Gastrocnemius medialis (tissue), 4 donors: ENCODE data around the gene DNM3. TPM values are rescaled to one million over a fixed set of nuclear protein-coding genes. Genes with fewer than 3 reads are reported as not detected.
A peak's percentile ranks its signal among the peaks of the same experiment; 100 is the strongest.

ENCODE experiments used
- ATAC-seq, 2 donors: fragments of 150-250 bp; one replicate each; pipeline ENCODE4 v1.9.1; 2016
- DNase-seq, 2 donors: peaks; one replicate each; pipeline ENCODE4 v3.0.0-alpha.2; 2019
- H3K27ac ChIP-seq, 4 donors: fragments of 200-600 bp; sonication (generic); 1 replicate in 1 of 4; 2 replicates in 3 of 4; pipeline ENCODE4 v1.5.1; 2016 to 2018; ENCODE audit warnings: mild to moderate bottlenecking in 2 of 4, moderate library complexity in 1 of 4
- H3K27me3 ChIP-seq, 3 donors: fragments of 200-600 bp; sonication (generic) in 2 of 3; 1 replicate in 1 of 3; 2 replicates in 2 of 3; pipeline versions ENCODE4 v1.5.1 to v1.6.0; 2016 to 2019; ENCODE audit warnings: mild to moderate bottlenecking in 1 of 3, moderate library complexity in 1 of 3
- H3K36me3 ChIP-seq, 2 donors: fragments of 200-600 bp; sonication (generic) in 1 of 2; one replicate each; pipeline ENCODE4 v1.5.1; 2017 to 2018
- H3K4me1 ChIP-seq, 2 donors: fragments of 200-600 bp; sonication (generic) in 1 of 2; one replicate each; pipeline ENCODE4 v1.5.1; 2016 to 2017; ENCODE audit warnings: mild to moderate bottlenecking in 2 of 2
- H3K4me3 ChIP-seq, 4 donors: fragments of 200-600 bp; sonication (generic) in 3 of 4; 1 replicate in 1 of 4; 2 replicates in 3 of 4; pipeline ENCODE4 v1.5.1; 2016 to 2019; ENCODE audit warnings: mild to moderate bottlenecking in 2 of 4
- H3K9me3 ChIP-seq, 3 donors: fragments of 200-600 bp; sonication (generic) in 2 of 3; 1 replicate in 1 of 3; 2 replicates in 2 of 3; pipeline ENCODE4 v1.5.1; 2016 to 2019
- CTCF ChIP-seq, 5 experiments: fragments of 450-650 bp in 3 of 5; fragments of 200-600 bp in 2 of 5; sonication (generic) in 2 of 5; IDR thresholded peaks in 4 of 5; conservative IDR thresholded peaks in 1 of 5; 1 replicate in 4 of 5; 2 replicates in 1 of 5; pipeline ENCODE4 v1.5.1; 2016 to 2019; ENCODE audit warnings: antibody characterized with exemption in 5 of 5, mild to moderate bottlenecking in 3 of 5, moderate library complexity in 3 of 5
- POLR2A ChIP-seq, 2 donors: fragments of 450-650 bp; IDR thresholded peaks; one replicate each; pipeline ENCODE4 v1.6.1; 2017; ENCODE audit warnings: antibody characterized with exemption in 2 of 2, mild to moderate bottlenecking in 2 of 2, moderate library complexity in 2 of 2
- in situ Hi-C, 4 donors: fragments of 200-750 bp; cut with MboI; loops; one replicate each; pipeline versions ENCODE4 v1.15.0 to v1.8.0; 2017; ENCODE audit warnings: low sequenced_read_pairs in 4 of 4
- intact Hi-C: fragments of 100-400 bp; cut with DNase I; formaldehyde crosslinking; loops from one replicate; pipeline ENCODE4 v1.15.1; 2023; ENCODE audit warnings: low total_unique reads
- total RNA-seq, 4 donors: library from RNA; depleted of rRNA; stranded (reverse); fragments of >200 nt; gene quantifications; one replicate each; pipeline versions ENCODE4 v1.1.0 to v1.2.3, GENCODE V29; 2016

DNM3 gene
- total RNA-seq, 4 donors from 2014 or later = 0.35 to 1.6 (median 1.1) TPM

GRCh38 chr1:171983584-171983983 lies 142.3 kb downstream of the DNM3 start:
- no peaks in the 10 kb centered on the region for H3K27me3 ChIP-seq
- TF ChIP-seq CTCF (IDR thresholded peaks at IDR 0.05 in 4 of 5, conservative IDR thresholded peaks at IDR 0.05 in 1 of 5) = no peak
- TF ChIP-seq POLR2A (IDR thresholded peaks at IDR 0.05) = no peak
- no peak for ATAC-seq
- no peaks in the 10 kb centered on the region for H3K9me3 ChIP-seq
- intact Hi-C loops (no loop called here), in situ Hi-C loops (loop anchor here (5.0 to 10.0 kb wide), 3 partner anchors 171 to 339 kb away; no protein-coding TSS in a partner anchor)
- peaks cover 0 to 7% of the 10 kb centered on the region in 2 donors for H3K4me1 ChIP-seq
- no peaks in the 10 kb centered on the region for H3K36me3 ChIP-seq
- no peak overlapping the region for H3K27ac ChIP-seq
- DNase-seq = no peak
- H3K4me3 ChIP-seq = no peak overlapping the region

- H3K4me3 ChIP-seq = no peak overlapping the region
- TF ChIP-seq CTCF (IDR thresholded peaks at IDR 0.05 in 4 of 5, conservative IDR thresholded peaks at IDR 0.05 in 1 of 5) = no peak
- TF ChIP-seq POLR2A (IDR thresholded peaks at IDR 0.05) = no peak
- no peak for DNase-seq
- H3K4me1 ChIP-seq = peaks cover 0 to 7% of the 10 kb centered on the region in 2 donors
- no peak overlapping the region for H3K27ac ChIP-seq
- in situ Hi-C loops (loop anchor here (5.0 to 10.0 kb wide), 3 partner anchors 172 to 339 kb away; no protein-coding TSS in a partner anchor), intact Hi-C loops (loop anchor here (2.0 kb wide), 1 partner anchor 339 kb away; no protein-coding TSS in a partner anchor)
- no peaks in the 10 kb centered on the region for H3K27me3 ChIP-seq
- no peak for ATAC-seq
- H3K9me3 ChIP-seq = no peaks in the 10 kb centered on the region
- no peaks in the 10 kb centered on the region for H3K36me3 ChIP-seq
Observed at GRCh38 chr1:171984262-171984661, 143.0 kb downstream of the DNM3 start.

DNA sequence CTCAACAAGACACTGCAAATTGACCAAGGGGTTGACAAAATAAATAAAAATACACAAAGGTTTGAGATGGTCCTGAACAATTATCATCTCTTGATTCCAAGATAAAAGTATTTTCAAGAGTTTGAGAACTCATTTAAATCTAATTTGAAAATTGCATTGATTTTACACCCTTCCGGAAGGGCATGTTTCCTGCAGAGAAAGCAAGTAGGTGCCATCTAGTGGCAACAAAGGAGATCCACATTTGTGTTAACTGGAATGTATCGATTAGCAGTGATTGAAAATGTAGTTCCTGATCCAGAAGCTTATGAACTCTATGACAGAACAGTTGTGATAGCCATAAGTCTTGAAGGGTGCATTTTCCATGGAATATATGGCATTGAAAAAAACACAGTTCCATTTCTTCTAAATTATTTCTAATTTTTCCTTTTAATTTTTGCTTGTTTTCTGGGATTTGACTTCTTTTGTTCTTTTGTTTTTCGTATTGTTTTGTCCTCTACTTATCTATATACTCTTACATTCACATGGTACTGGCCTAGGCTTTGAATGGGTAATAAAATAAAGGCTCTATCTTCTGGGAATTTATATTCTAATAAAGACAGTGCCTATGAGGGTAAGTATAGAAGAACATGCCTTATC lies 143.7 kb downstream of the DNM3 start:
- DNase-seq (no peak), ATAC-seq (peak in 1 of 2 donors; percentile 39)
- H3K27me3 ChIP-seq = no peaks in the 10 kb centered on the region
- intact Hi-C loops (loop anchor here (1.0 to 2.0 kb wide), 2 partner anchors 184 to 340 kb away; no protein-coding TSS in a partner anchor), in situ Hi-C loops (loop anchor here (5.0 to 10.0 kb wide), 4 partner anchors 173 to 340 kb away; no protein-coding TSS in a partner anchor)
- no peaks in the 10 kb centered on the region for H3K36me3 ChIP-seq
- peaks cover 0 to 7% of the 10 kb centered on the region in 2 donors for H3K4me1 ChIP-seq
- no peak overlapping the region for H3K27ac ChIP-seq
- TF ChIP-seq POLR2A (IDR thresholded peaks at IDR 0.05) (no peak), CTCF (IDR thresholded peaks at IDR 0.05 in 4 of 5, conservative IDR thresholded peaks at IDR 0.05 in 1 of 5) (peak; percentile 50 to 71 (median 65))
- no peaks in the 10 kb centered on the region for H3K9me3 ChIP-seq
- H3K4me3 ChIP-seq = no peak overlapping the region

DNA sequence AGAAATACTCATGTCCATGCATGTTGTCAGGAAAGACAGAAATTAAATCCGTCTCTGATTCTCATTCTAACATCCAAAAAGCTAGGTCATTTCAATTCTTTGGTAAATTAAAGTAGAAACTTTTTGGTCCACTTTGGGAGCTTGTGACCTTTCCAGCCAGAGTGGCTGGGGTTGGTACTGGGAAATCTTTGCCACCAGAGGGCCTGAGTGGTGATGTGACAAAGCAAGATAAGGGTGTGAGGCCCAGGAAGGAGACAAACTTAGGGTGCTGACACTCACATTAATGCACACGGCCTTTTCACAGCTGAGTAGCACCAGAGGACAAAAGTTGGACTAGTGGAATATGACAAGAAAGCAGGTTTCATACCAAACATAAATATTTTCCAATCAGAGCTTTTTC lies 144.3 kb downstream of the DNM3 start:
- H3K27ac ChIP-seq = no peak overlapping the region
- intact Hi-C loops = loop anchor here (1.0 to 2.0 kb wide), 2 partner anchors 184 to 341 kb away; no protein-coding TSS in a partner anchor
- no peak for ATAC-seq

More for the DNA sequence above, 144.3 kb downstream of the DNM3 start:
- Histone ChIP-seq H3K36me3 (no peaks in the 10 kb centered on the region), H3K9me3 (no peaks in the 10 kb centered on the region), H3K4me3 (no peak overlapping the region), H3K4me1 (peaks cover 0 to 7% of the 10 kb centered on the region in 2 donors), H3K27me3 (no peaks in the 10 kb centered on the region)
- TF ChIP-seq CTCF (IDR thresholded peaks at IDR 0.05 in 4 of 5, conservative IDR thresholded peaks at IDR 0.05 in 1 of 5) (no peak), POLR2A (IDR thresholded peaks at IDR 0.05) (no peak)
- in situ Hi-C loops = loop anchor here in 3 of 4 donors (5.0 to 10.0 kb wide), 2 partner anchors 183 to 341 kb away; no protein-coding TSS in a partner anchor
- DNase-seq = no peak
